NCI-H2107 treated with DMSO at 0.1 percent for 48 hours (cell line): ENCODE results near the gene SUSD3.

ENCODE experiments used
- DNase-seq: peaks from one replicate; lab custom pipeline; 2025; ENCODE audit not compliant: unreplicated experiment; lab: John Stamatoyannopoulos, UW

SUSD3 gene

DNA sequence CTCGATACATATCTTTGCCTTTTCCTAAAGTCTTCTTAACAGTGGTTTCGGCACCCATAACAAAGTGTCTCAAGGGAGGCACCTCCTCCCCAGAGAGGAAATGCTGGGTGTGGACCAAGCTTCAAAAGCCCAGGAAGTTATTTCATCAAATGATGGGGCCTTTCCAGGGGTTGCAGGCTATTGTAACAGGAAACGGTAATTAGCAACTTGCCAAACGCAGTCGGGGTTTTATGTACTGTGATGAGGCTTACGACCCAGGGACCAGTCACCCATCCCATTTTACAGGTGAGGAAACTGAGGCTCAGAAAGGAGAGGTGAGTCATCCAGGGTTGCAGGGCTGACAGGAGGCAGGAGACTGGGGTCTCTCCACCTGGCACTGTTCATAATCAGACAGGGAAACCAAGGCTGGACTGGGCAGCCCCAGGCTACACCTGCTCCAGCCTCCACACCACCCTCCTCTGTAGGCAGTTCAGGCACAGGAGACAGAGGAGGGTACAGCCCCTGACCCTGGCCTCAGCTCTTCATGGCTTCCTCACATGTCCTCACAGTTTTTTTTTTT lies 30.0 kb upstream of the SUSD3 start:
- DNase-seq = no peak

DNA sequence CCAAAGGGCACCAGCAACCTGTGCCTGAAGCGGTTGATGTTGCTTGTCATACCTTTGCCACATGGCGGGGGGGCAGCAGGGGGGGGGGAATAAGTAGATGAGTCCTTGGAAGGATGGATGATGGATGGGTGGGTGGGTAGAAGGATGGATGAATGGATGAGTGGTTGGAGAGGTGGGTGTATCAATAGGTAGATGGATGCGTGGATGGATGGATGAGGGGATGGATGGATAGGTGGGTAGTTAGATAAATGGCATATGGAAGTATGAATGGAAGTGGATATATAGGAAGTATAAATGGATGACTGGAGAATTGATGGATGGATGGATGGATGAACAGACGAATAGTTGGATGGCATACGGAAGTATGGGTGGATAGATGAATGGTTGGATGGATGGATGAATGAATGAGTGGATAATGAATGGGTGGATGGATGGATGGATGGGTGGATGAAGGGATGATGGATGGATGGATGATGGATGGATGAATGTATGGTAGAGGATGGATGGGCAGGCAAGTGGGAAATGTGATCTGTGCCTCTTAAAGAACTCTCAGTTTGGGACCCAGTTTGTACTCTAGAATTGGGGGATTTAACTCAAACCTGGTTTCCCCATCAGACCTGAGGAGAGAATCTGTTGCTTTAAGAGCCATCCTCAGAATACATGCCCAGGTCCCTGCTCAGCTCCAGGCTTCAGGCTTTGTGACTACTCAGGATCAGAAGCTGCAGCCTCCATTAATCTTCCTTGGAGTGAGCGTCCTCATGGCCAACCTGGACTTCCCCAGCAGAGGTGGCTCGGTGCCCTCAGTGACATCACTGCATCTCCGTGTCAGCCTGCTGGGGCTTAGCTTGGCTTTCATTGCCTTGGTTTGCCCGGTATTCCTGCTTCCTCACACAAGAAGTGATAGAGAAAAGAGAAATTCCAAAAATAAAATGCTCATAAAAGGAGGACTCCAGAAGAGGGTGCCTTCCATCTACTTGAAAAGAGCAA lies 27.6 kb upstream of the SUSD3 start:
- no peak for DNase-seq

DNA sequence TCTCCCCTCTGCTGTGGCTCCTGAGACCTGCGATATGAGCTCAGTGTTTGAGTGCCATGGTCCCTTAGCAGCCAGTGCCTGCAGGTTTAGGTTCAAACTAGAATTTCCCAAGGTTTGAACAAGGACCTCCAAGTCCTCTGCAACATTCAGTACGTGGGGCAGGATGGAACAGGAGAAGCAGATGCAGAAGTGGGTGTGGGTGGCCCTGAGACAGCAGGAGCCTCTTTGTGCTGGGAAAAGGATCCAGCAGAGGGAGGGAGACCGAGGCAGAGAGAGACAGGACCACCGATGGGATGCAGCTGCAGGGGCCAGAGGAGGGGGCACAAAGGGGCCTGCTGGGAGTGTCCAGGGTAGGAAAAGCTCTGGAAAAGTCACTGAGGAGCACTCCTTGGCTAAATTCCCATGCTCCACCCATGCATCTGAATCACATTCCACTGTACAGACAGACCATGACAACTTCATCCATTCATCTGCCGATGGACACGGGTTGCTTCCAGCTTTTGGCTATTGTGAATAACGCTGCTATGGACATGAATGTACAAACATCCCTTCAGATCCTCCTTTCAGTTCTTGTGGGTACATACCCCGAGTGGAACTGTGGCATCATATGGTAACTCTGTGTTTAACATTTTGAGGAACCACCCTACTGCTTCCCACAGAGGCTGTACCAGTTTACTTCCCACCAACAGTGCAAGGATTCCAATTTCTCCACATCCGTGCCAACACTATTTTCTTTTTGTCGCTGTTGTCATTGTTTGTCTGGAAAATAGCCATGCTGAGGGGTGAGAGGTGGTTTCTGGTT lies 26.7 kb upstream of the SUSD3 start:
- DNase-seq = no peak

DNA sequence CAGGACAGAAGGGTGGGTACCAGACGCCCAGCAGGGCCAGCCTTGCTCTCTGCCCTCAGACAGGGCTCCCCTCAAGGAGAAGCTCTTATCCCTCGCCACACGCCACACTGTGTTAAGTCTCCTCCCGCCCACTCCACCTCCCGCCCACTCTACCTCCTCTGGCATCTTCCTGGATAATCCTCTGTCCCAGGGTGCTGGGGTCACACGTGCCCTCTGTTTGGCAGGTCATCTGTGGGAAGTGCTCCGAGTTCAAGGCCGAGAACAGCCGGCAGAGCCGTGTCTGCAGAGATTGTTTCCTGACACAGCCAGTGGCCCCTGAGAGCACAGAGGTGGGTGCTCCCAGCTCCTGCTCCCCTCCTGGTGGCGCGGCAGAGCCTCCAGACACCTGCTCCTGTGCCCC lies 26.0 kb upstream of the SUSD3 start:
- no peak for DNase-seq

DNA sequence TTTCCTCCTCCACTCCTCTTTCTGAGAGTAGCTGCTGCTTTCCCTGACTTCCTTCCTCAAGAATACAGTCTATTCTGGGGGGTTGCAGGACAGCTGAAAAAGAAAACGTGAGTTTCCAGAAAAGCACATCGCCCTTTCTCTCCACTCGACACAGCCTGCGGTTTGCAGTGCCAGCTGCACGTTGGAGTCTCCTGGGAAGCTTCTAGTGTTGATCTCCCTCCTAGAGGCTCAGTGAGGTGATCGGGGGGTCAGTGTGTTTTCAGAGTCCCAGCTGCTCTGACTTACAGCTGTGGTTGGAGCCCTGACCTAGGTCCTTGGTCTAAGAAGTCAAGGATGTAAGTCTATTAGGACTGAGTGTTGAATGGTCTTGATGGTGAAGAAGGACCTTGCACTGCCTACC lies 25.0 kb upstream of the SUSD3 start:
- DNase-seq = peak; percentile 88

DNA sequence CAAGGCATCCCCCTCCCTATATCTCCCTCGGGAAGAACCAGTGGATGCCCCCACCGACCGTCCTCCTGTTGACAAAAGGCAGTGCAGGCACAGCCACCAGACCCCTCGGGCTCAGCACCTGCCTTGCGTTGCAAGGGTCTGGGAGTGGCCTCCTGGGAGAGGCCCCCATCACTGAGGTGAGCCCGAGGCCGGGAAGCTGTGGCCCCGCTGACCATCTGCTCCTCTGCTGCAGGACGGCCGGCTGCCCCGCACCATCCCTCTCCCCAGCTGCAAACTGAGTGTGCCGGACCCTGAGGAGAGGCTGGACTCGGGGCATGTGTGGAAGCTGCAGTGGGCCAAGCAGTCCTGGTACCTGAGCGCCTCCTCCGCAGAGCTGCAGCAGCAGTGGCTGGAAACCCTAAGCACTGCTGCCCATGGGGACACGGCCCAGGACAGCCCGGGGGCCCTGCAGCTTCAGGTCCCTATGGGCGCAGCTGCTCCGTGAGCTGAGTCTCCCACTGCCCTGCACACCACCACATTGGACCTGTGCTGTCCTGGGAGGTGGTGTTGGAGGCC lies 23.3 kb upstream of the SUSD3 start:
- no peak for DNase-seq

DNA sequence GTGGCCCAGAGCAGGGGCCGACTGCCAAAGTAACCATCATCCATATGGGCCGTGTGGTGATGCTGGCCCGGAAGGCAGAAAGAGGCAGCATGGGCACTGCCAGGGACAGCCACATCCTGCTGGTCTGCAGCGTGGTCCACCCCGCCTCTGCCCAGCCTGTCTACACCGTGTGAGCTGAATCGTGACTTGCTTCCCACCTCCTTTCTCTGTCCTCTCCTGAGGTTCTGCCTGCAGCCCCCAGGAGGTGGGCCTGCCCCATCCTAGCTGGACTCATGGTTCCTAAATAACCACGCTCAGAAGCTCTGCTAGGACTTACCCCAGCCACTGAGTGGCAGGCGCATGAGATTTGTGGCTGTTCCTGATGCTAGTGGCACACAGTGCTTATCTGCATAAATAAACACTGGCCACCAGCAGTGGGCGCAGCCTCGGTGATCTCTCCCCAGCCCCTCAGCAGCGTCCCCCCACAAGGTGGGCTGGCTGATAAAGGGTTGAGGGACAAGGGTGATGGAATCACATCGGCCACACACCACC lies 22.6 kb upstream of the SUSD3 start:
- DNase-seq = no peak

DNA sequence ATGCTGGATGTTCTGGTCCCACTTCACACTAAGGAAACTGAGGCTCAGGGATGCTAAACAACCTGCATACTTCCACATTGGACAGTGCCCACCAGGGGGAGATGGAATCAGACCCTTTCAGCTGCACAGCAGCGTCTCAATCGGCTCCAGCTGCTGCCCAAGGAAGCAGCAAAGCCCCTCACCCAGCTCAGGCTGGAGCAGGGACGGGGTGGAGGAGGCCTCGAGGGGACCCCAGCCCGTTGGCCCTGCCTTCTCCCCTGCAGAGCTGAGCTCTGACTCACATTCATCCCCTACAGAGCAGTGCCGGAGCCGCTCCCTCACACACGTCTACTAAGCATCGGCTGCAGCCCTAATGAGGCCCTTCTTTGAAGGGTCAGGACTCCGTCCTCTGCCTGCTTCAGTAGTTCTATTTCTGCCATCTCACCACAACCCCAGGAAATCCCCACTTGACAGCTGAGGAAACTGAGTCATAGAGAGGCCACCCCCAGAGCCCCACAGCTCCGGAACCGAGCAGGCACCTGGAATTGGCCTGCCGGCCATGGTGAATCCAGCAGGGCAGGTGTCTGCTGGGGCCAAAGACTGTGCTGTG lies 21.5 kb upstream of the SUSD3 start:
- no peak for DNase-seq

DNA sequence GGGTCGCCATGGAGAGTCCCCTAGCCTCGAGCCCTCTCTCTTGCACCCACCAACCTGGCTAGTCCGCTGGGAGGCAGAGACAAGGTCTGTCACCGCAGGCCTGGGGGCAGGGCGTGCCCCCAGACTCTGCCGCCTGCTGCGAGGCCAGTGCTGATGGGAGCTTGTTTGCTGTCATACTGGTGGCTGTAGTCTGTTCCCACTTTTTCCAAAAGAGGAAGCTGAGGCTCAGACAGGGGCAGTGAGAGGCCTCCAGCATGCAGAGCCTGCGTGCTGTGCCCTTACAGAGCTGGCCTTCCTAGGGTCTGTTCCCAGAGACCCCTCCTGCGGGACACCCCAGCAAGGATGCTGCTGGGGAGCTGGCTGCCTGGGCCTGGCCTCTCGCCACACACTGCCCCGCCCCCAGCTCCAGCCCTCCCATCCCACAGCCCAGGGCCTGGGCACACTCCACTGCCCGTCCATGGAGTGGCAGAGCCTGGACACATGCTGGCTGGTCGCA lies 21.0 kb upstream of the SUSD3 start:
- no peak for DNase-seq

DNA sequence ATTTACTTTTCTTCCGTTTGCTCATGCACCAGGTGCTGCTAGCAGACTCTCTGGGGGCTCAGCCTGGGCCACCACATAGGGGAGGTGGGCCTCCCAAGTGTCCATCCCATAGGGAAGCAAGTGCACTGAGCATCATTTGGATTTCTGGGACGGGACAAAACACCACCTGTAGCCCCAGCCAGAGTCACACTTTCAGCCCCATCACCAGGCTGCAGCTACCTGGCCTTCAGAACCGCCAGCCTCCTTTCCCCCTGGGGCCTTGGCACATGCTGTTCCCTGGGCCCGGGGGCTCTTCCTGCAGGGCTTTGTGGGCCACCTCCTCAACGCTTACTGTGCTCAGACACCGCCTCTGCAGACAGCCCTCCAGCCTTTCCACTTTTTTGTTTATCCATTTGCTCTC lies 19.6 kb upstream of the SUSD3 start:
- DNase-seq = no peak

DNA sequence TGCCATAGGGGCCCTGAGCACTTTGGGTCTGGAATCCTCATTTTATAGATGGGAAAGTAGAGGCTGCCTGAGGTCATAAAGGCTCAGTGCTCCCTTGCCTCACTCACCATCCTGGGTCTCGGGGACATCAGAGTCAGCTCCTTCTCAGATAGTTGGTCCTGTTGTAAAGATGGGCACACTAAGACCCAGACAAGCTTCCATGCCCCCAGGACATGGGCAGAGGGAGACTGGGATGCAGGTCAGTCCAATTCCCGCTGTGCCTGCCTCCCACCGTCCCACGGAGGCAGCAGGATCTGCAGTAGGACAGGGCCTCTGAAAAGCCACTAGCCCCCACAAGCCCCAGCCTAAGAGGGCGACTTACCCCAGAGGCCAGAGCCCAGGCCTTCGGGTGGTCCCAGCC lies 19.0 kb upstream of the SUSD3 start:
- DNase-seq = no peak

DNA sequence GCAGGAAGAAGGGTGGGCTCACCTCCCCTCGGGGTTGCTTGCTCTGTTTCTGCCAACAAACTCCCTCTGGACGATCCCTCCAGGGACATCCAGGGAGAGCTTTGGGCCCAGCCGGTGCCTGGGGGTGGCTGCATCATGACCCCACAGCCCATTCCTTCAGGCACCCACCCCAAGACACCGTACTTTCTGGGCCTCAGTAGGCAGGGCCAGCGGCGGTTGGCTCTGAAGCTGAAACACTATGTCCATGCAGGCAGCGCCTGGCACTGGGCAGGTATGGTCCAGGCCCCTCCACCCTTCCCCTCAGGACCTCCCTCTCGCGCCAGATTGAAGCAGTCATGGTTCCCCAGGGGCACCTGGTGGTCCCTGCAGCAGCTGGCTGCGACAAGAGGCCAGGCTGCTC lies 18.5 kb upstream of the SUSD3 start:
- DNase-seq = no peak

DNA sequence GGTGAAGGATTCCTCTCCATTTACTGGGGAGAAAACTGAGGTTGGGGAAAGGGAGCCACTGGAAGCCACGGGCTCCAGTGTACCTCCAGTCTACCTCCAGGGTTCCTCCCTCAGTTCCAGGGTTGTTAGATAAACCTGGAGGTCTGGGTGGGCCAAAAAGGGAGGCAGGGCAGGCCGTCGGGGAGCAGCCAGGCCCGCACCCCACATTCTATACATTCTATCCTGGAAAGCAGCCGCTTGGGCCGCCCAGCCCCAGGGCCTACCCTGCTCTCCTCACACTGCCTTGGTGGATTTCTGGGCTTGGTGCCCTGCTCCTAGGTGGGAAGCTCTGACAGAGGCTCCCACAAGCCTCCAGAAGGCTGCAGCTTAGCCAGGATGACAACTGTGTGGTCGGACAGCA lies 18.1 kb upstream of the SUSD3 start:
- DNase-seq = no peak

DNA sequence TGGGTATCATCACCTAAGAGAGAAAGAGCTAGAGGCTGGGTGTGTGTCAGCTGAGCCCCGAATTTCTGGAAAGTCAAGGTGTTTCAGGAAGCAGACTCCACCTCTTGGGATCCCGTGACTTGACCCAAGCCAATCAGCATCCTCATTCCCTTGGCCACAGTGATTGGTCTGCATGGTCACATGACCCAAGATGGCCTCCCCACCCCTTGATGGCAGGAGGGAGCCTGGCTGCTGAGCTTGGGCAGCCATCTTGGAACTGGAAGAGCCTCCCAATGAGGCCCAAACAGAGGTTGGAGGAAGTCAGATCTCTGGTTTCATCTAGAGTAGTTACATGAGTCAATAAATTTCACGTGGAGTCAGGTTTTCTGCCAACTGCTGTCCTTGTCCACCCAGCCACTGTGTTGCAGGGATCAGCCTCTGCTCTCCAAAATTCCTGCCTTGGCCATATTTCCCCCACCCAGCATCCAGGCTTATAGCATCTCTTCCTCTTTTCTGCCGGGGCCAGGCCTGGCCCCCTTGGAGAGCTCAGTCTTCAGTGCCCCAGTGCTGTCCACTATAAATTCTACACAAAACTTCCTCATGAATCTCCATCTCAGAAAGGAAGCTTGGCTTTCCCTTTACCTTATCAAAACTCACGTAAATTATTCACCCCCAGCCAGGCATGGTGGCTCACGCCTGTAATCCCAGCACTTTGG lies 17.2 kb upstream of the SUSD3 start:
- DNase-seq = no peak

DNA sequence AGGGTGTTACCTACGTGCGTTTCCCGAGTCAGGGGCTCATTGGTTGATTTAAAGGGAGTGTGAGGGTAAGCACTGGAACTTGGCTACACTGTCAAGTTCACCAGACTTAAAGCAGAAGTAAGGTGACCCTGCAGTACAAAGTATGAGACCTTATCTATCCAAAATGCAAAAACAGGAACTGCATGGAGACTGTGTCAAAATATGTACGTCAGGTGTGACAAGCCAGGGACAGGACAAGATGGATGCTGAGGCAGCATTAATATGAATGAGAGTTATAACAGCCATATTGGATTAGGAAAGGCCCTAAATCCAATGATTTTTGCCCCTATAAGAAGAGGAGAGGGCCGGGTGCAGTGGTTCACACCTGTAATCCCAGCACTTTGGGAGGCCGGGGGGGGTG lies 15.4 kb upstream of the SUSD3 start:
- no peak for DNase-seq

DNA sequence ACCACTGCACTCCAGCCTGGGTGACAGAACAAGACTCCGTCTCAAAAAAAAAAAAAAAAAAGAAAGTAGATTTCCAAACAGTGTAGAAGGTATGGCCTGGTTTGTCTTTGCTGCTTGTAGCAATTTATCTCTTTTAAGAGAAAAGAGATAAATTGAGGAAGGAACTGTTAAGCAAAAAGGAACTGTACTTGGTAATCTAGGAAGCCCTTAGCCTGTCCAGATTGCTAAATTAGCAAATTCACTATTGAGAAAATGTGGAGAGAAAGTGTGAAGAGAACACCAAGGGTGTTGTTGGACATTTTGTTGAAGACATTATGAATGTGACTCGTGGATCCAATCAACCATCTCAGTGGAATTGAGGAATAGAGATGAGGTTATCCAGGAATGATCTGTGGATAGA lies 13.0 kb upstream of the SUSD3 start:
- no peak for DNase-seq

DNA sequence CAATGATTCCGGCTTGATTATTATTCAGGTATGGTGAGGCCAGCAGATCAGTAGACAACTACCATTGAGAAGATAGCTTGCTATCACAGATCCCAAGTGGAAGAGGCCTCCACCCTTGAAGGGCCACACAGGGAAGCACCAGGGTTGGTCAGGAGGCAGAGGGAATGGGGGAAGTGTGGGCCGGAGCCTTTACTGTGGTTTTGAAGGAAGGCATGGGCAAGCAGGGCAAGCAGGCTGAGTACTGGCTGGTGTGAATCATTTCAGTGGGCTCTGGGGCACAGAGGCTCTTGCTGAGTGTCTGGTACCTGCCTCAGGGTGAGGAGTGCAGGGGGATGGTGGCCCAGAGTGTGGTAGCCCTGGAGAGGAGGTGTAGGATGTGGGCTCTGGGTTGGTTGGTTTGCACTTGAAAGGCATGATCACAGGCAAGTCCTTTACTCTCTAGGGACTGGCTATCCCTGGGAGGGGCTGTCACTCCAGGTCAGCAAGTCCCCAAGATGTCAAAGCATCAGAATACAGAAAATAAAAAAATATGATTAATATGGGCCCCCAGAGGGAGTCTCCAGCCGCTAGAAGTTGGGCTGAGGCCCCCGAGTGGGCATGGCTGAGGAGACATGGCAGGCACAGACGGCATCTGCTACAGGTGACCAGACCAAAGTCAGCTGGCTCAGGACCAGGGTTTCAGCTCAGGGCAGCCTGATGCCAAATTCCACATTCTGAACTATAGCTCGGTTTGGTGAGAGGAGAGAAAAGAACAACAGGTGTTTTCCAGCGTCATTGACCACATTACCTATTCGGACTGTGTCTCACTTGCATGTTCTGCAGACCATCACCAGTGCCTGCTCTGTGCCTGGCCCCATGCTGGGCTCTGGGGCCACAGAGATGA lies 9.7 kb upstream of the SUSD3 start:
- no peak for DNase-seq

DNA sequence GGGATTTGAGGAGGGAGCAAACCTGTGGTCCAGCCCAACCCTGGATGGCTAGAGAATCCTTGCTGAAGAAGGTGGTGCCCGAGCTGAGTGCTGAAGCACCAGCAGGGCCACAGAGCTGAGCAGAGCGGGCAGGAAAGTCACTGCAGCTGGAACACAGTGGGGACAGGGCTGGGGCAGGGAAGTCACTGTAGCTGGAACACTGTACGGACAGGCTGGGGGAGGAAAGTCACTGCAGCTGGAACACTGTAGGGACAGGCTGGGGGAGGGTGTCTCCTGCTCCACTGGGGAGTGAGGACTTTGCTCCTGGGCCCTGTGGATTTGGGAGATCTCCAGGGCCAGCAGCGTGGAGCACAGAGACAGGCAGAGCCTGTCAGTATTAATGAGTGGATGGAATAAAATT lies 9.0 kb upstream of the SUSD3 start:
- DNase-seq = no peak

DNA sequence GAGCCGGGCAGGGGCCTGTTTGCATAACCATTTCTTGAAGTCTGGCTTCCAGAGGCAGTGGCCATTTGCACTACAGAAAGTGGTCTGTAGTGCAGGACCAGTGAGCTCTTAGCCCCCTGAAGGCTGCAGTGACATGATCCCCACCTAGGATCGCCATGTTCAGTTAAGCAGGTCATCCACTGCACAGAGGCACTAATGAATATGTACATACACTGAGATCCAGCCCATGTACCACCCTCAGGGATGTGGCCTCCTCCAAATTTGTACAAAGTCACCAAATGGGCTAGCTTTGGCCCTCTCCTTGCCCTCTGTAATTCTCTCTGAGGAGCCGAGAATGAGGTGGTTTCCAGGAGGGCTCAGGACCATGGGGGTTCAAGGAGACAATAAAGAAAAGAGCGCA lies 8.3 kb upstream of the SUSD3 start:
- no peak for DNase-seq
